SU-DHL-6 (cell line): ENCODE data around the gene ST3GAL3.

ENCODE experiments used
- CTCF ChIP-seq: fragments of 200-600 bp; sonication (generic); IDR thresholded peaks from one replicate; pipeline ENCODE4 v1.5.1; 2017; ENCODE audit warnings: antibody characterized with exemption, mild to moderate bottlenecking, low read length, moderate library complexity; ENCODE audit not compliant: insufficient read depth, poor library complexity, severe bottlenecking
- EZH2phosphoT487 ChIP-seq: fragments of 200-600 bp; sonication (generic), shearing (Covaris generic); conservative IDR thresholded peaks from 2 replicates; pipeline ENCODE4 v1.6.1; 2018; ENCODE audit warnings: mild to moderate bottlenecking, antibody characterized with exemption, low read length, moderate library complexity, mixed read lengths

GRCh38 chr1:43979261-43979527 lies 271.9 kb downstream of the ST3GAL3 start:
- TF ChIP-seq CTCF (no peak), EZH2phosphoT487 (no peak)
